HG03175 (cell line): ENCODE results near the gene BPIFB2.

Source experiments
- ATAC-seq: cut with Tn5 transposase; IDR thresholded peaks from one replicate; pipeline ENCODE4 v1.9.1; 2021; ENCODE audit warnings: mild to moderate bottlenecking, moderate library complexity; ENCODE audit not compliant: unreplicated experiment

Gene BPIFB2

DNA sequence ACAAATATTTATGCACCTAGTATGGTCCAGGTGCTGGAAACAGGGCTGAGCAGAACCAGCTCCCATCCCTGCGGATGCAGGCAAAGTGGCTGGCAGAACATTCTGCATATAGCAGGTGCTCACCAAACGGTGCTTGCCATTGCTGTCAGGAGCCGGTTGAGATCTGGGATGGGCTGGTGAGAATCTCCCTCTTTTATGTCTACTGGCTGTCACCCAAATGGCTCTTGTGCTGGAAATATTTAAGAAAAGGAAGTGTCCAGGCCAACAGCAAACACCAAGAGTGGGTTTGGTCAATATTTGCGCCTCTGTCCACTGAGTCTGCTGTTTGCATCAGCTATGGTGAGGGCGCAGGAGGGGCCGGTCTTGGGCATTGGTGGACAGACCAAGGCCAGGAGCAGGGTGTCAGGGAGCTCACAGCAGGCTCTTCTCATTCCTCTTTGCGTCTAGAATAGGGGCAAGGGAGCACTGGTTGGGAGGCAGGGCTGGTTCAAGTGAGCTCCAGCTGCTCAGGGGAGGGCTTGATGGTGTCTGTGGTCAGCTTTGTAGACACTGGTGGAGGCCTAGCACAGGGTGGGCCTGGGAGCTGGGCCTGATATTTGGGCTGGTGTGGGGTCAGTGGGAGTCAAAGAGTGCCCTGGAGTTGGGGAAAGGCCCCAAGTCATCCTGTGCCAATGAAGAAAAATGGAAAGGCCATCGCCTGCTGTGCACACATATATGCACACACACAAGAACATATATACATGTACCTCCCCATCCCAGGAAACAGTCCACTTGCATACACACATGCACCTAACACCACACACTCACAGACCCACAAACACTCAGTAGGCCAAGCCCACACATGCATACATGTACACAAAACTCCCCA lies 1.4 kb upstream of the BPIFB2 start:
- no peak for ATAC-seq

- ATAC-seq: no peak
Observed at GRCh38 chr20:33006776-33007375, 628 bp upstream of the BPIFB2 start.

- ATAC-seq: no peak
Observed at GRCh38 chr20:33008336-33009213, 1.1 kb downstream of the BPIFB2 start.

DNA sequence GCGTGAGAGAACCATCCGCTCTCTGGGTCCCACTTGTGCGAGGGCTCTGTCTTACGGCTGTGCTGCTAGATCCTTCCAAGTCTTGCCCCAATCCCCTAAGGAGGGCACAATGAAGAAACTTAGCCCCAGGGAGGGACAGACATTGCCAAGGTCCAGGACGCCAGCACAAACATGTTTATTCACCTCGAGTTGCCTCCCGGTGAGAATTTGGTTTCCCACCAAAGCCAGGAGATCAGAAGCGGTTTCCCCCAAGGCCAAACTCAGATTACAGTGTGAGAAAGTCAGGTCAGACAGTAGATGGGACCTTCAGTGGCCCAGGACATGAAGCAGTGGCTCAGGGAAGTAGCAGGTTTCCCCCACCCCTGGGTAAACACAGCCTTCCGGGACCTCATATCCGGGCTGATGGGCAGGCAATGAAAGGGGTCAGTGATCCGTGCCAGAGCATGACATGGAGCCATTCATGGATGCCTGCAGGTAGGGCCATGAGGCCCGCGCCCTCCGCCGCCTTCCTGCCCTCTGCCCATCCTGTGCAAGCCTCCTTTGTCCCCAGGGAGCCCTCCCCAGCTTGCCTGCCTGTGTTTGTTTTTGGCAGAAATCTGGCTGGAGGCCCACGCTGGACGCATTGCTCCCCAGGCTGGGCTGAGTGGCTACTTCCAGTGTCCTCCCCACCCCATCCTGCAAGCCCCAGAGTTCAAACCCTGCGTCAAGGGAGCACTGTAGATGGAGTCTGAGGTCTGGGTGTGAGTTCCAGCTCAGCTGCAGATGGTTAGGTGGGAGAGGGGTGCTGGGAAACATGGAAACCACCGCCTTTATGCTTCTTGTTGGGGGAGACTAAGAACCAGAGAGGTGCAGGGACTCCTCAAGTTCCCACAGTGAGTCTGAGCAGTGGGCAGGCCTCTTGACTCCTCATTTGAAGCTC lies 2.0 kb downstream of the BPIFB2 start:
- no peak for ATAC-seq

DNA sequence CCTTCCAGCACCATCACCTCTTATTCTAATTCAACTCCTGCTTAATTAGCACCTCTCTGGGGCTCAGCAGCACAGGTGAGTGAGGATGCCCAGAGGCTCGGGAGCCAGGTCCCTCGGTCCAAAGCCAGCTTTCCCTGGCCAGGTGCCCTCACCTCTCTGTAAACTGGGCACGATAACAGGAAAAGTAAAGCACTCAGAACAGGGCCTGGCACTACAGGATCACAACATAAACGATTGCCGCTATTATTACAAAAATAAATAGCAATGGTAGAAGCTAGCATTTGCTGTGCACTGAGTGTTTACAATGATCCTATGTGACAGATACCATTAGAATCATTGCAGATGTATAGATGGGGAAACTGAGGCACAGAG lies 2.6 kb downstream of the BPIFB2 start:
- no peak for ATAC-seq

DNA sequence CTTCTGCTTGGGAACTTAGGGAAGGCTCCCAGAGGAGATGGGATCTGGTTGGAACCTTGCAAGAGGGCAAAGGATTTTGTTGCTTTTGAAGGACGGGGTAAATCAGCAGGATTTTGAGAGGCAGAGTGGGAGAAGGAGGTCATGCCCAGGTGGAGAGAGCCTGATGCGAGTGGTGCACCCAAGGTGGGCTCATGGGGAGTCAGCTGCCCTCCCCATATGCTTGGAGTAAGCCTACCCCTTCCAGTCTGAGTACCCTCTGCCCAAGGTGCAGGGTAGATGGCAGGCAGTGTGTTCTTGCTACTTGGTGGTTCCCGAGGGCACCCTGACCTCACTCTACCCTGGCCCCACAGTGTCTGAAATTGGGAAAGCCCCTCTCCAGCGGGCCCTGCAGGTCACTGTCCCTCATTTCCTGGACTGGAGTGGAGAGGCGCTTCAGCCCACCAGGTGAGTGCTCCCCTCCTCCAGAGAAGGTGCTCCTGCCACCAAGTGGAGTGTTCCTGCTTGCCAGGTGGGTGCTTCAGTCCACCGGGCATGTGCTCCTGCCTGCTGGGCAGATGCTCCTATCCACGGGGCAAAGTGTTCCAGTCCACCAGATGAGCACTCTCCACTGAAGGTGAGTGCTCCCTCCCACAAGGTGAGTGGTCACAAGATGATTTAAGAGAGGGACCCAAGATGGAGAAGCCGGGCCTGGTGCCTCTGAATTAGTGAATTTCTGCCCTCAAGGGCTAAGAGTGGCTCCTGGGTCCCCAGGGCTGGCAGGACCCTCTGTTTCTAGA lies 3.4 kb downstream of the BPIFB2 start:
- ATAC-seq: no peak

DNA sequence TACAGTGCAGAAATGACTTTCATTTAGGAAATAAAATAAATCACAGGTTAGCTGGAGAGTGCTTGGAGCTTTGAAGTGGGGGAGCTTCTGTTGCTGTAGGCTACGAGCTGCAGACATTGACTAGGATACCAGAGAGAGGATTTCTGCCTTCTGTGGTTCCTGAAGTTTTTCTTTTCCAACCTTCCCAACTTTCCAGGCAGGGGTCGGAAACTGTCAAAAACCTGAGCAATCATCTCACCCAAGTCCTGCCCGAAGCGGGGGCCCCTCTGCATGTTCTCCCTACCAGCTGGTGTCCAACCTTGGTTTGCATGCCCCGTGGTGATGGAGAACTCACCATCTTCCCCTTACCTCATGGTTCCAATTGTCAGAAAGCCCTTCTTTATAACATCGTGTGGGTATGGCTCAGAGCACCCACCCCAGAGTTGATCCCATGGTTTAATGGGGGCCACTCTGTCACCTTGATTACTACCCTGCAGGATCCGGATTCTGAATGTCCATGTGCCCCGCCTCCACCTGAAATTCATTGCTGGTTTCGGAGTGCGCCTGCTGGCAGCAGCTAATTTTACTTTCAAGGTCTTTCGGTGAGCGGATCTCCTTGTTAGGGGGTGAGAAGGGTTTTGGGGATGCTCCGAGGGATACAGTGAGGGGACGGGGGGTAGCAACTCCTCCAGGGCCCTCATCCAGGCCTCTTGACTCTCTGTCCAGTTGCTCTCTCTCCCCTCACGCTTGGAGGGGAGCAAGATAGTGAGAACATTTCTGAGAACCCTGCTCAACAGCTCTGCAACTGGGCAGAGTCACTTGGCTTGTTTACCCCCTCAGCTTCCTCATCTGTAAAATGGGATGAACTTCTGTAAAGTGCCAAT lies 5.1 kb downstream of the BPIFB2 start:
- ATAC-seq: no peak

DNA sequence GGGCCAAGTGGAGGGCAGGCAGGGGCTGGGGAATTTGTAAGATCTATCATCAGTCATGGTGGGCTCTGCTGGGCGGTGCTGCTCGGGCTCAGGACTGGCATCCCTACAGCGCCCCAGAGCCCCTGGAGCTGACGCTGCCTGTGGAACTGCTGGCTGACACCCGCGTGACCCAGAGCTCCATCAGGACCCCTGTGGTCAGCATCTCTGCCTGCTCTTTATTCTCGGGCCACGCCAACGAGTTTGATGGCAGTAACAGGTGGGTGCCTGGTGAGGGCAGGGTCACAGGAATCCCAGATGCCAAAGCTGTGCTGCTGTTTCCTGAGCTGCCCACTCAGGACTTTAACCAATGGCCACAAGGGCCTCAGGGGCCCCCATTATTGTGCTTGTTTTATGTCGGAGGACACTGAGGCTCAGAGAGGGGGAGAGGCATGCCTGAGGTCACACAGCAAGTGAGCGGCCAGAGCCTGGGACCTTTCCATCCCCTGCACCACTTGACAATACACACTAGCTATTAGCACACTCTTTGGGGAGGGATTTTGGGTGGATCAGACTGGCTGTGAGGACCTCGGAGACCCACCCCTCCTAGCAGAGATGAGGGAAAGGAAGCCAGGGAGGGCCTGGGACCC lies 6.3 kb downstream of the BPIFB2 start:
- no peak for ATAC-seq

- ATAC-seq: no peak
Observed at GRCh38 chr20:33014336-33015113, 7.0 kb downstream of the BPIFB2 start.

DNA sequence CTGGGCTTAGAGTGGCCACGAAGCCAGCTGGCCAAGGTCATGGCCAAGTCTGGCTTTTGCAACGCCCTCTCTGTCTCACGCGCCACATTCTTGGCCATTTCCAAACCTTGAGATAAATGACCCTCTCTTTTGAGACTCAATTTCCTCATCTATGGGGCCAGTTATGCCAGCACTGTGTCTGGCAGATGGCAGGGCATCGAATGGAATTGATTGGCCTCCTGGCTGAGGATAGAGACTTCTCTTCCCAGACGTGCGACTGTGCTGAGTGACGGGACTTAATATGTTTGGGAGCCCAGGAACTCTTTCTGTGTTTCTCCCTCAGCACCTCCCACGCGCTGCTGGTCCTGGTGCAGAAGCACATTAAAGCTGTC lies 7.6 kb downstream of the BPIFB2 start:
- no peak for ATAC-seq

DNA sequence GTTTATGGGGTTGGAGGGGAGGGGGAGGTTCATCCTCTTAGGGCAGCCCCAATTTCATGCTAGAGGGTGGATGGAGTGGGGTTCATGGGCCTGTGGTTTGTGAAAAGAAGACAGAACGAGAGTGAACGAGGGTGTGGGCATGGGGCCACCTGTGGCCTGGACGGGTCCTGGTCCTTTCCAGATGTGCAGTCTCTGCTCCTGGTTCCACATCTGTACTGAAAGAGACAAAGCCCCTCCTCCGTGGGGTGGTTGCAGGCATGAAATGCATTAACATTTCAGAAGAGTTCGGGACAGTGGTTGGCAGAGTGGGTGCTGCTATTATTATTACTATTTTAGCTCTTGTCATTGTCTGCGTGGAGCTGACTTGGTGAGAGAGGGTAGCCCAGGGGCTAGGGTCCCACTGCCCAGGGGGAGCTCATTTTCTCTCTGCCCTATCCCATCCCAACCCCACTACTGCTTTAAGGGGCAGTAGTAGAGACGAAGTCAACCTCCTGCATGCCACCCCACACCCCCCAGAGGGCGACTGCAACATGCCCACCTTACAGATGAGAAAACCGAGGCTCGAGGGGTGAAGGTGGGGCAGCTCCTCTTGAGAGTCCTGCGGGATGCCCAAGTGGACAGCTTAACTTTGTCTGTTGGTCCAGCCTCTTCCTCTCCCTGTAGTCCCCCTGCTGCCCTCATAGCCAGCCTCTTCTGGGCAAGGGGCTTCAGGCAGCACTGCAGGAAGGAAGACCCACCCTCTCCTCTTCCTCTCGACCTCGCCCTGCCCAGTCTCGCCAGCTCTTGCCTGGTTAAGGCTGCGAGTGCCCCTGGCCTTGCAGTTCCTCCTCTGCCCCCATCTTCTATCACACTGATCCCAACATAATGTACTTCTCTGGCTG lies 8.4 kb downstream of the BPIFB2 start:
- ATAC-seq: no peak

GRCh38 chr20:33016581-33017109 lies 9.1 kb downstream of the BPIFB2 start:
- ATAC-seq: no peak

GRCh38 chr20:33017542-33017941 lies 10.0 kb downstream of the BPIFB2 start:
- no peak for ATAC-seq

DNA sequence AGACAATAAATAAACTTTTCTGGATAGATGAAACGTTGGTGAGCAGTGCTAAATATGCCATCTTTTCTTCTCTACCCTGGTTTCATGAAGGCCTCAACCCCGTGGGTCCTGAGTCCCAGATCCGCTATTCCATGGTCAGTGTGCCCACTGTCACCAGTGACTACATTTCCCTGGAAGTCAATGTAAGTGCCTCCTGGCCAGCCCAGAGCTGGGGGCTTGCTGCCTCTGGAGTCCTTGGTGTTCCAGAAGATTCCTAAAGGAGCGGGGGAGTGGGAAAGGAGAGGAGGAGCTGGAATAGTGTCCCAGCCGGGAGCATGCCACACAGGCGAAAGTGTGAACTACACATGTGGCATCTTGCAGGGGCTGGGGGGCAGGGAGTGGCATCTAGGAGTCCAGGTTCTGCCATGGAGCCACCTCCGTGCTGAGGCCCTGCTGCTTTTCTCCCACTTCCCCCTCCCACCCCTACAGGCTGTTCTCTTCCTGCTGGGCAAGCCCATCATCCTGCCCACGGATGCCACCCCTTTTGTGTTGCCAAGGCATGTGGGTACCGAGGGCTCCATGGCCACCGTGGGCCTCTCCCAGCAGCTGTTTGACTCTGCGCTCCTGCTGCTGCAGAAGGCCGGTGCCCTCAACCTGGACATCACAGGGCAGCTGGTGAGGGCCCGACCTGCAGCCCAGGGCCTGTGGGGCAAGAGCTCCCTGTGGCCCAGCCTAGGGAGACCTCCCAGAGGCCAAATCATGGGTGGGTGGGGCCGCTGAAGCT lies 10.8 kb downstream of the BPIFB2 start:
- no peak for ATAC-seq

DNA sequence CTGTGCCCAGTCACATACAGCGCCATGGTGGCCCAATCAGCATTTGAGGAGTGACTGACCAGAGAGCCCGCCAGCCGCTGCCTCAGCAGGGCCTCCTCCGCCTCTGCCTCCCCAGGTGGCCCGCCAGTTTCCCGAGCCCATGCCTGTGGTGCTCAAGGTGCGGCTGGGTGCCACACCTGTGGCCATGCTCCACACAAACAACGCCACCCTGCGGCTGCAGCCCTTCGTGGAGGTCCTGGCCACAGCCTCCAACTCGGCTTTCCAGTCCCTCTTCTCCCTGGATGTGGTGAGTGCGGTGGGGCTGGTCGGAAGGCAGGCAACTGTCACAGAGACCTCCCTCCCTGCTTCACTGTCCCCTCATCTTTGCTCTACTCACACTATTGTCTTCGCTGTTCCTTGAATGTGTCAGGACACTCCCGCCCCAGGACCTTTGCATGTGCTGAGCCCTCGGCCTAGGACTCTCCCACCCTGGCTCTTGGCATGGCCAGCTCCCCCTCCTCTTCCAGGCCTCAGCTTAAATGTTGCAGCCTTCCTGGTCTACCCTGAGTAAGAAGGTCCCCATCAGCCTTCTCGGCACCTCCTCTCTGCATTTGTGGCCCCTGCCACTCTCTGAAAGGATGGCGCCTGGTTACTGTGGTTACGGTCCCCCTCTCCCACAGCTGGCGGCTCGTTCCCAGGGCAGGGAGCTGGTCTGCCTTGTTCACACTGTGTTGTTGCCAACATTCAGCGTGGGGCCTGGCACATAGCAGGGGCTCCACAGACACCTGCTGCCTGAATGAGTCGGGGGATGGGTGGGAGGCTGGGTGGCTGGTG lies 12.2 kb downstream of the BPIFB2 start:
- ATAC-seq: no peak
